Measurements from ENCODE around the gene FAM184B.
"Not testable (repeated sequence)": the region's sequence is repeated elsewhere in the genome, so short reads cannot be mapped to it uniquely, and the experiment has no call there.

FAM184B gene

GRCh38 chr4:17712166-17712565 lies 69.3 kb downstream of the FAM184B start:
- Histone ChIP-seq H3K27me3 (ENCODE audit: insufficient read depth, low read length, poor library complexity, severe bottlenecking) (no peaks in the 10 kb centered on the region), H4K20me1 (ENCODE audit: insufficient read depth, low read length, poor library complexity, severe bottlenecking) (no peaks in the 10 kb centered on the region), H3K9ac (ENCODE audit: low read depth, low read length, poor library complexity, severe bottlenecking) (no peak overlapping the region), H3F3A (ENCODE audit: low read depth) (no peaks in the 10 kb centered on the region), H2AFZ (ENCODE audit: low read length) (no peak overlapping the region), H3K36me3 (ENCODE audit: insufficient read depth, low read length) (no peaks in the 10 kb centered on the region), H3K4me3 (ENCODE audit: low read length, poor library complexity, severe bottlenecking) (no peak overlapping the region), H3K9me3 (ENCODE audit: insufficient read depth, low read depth, low read length) (no peaks in the 10 kb centered on the region), H3K79me2 (ENCODE audit: insufficient read depth, low read length) (no peaks in the 10 kb centered on the region), H3K4me2 (ENCODE audit: low read depth, low read length, poor library complexity, severe bottlenecking) (no peak overlapping the region), H3K9me2 (replicated peaks; ENCODE audit: low read depth, low read length) (no peaks in the 10 kb centered on the region), H3K4me1 (ENCODE audit: insufficient read depth, low read length, poor library complexity, severe bottlenecking) (no peaks in the 10 kb centered on the region)
- TF ChIP-seq, protein P1, sequence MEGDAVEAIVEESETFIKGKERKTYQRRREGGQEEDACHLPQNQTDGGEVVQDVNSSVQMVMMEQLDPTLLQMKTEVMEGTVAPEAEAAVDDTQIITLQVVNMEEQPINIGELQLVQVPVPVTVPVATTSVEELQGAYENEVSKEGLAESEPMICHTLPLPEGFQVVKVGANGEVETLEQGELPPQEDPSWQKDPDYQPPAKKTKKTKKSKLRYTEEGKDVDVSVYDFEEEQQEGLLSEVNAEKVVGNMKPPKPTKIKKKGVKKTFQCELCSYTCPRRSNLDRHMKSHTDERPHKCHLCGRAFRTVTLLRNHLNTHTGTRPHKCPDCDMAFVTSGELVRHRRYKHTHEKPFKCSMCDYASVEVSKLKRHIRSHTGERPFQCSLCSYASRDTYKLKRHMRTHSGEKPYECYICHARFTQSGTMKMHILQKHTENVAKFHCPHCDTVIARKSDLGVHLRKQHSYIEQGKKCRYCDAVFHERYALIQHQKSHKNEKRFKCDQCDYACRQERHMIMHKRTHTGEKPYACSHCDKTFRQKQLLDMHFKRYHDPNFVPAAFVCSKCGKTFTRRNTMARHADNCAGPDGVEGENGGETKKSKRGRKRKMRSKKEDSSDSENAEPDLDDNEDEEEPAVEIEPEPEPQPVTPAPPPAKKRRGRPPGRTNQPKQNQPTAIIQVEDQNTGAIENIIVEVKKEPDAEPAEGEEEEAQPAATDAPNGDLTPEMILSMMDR (conservative IDR thresholded peaks at IDR 0.05; ENCODE audit: low read length): no peak
- TF ChIP-seq EZH2phosphoT487 (IDR thresholded peaks at IDR 0.05; ENCODE audit: borderline replicate concordance): no peak

DNA sequence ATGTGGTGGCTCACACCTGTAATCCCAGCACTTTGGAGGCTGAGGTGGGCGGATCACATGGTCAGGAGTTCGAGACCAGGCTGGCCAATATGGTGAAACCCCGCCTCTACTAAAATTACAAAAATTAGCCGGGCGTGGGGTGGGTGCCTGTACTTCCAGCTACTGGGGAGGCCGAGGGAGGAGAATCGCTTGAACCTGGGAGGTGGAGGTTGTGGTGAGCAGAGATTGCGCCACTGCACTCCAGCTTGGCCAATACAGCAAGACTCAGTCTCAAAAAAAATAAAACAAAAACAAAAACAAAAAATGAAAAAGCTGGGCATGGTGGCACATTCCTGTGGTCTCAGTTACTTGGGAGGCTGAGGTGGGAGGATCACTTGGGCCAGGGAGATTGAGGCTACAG lies 70.2 kb downstream of the FAM184B start:
- H2AFZ ChIP-seq (ENCODE audit: low read length); H3K4me3 ChIP-seq (ENCODE audit: low read length, poor library complexity, severe bottlenecking); H4K20me1 ChIP-seq (ENCODE audit: insufficient read depth, low read length, poor library complexity, severe bottlenecking); H3K79me2 ChIP-seq (ENCODE audit: insufficient read depth, low read length); H3K4me1 ChIP-seq (ENCODE audit: insufficient read depth, low read length, poor library complexity, severe bottlenecking); H3K9me2 ChIP-seq (replicated peaks; ENCODE audit: low read depth, low read length); H3F3A ChIP-seq (ENCODE audit: low read depth); H3K4me2 ChIP-seq (ENCODE audit: low read depth, low read length, poor library complexity, severe bottlenecking); H3K9me3 ChIP-seq (ENCODE audit: insufficient read depth, low read depth, low read length); H3K36me3 ChIP-seq (ENCODE audit: insufficient read depth, low read length); H3K27me3 ChIP-seq (ENCODE audit: insufficient read depth, low read length, poor library complexity, severe bottlenecking); H3K9ac ChIP-seq (ENCODE audit: low read depth, low read length, poor library complexity, severe bottlenecking): not testable (repeated sequence)

DNA sequence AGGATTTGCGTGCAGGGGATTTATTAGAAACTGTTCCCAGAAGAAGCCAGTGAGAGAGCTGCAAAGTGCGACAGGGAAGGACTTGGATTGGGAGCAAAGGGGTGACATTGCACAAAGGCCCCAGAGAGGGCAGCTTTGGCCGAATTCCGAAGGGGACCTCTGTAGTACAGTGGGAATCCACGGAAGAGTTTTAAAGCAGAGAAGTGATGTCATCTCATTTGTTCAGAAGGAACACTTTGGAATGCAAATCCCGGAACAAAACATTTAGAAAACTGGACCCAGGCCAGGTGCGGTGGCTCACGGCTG lies 71.7 kb downstream of the FAM184B start:
- no peaks in the 10 kb centered on the region for H3K27me3 ChIP-seq (ENCODE audit: insufficient read depth, low read length, poor library complexity, severe bottlenecking)
- H3K4me3 ChIP-seq (ENCODE audit: low read length, poor library complexity, severe bottlenecking): no peak overlapping the region
- no peaks in the 10 kb centered on the region for H3K79me2 ChIP-seq (ENCODE audit: insufficient read depth, low read length)
- no peaks in the 10 kb centered on the region for H4K20me1 ChIP-seq (ENCODE audit: insufficient read depth, low read length, poor library complexity, severe bottlenecking)
- H3K9ac ChIP-seq (ENCODE audit: low read depth, low read length, poor library complexity, severe bottlenecking): no peak overlapping the region
- TF ChIP-seq EZH2phosphoT487 (IDR thresholded peaks at IDR 0.05; ENCODE audit: borderline replicate concordance): no peak
- TF ChIP-seq, protein P1 (conservative IDR thresholded peaks at IDR 0.05; ENCODE audit: low read length): no peak
- no peaks in the 10 kb centered on the region for H3K4me1 ChIP-seq (ENCODE audit: insufficient read depth, low read length, poor library complexity, severe bottlenecking)
- H3K36me3 ChIP-seq (ENCODE audit: insufficient read depth, low read length): no peaks in the 10 kb centered on the region
- no peak overlapping the region for H3K4me2 ChIP-seq (ENCODE audit: low read depth, low read length, poor library complexity, severe bottlenecking)
- no peaks in the 10 kb centered on the region for H3K9me3 ChIP-seq (ENCODE audit: insufficient read depth, low read depth, low read length)
- no peaks in the 10 kb centered on the region for H3F3A ChIP-seq (ENCODE audit: low read depth)
- H2AFZ ChIP-seq (ENCODE audit: low read length): no peak overlapping the region
- H3K9me2 ChIP-seq (replicated peaks; ENCODE audit: low read depth, low read length): no peaks in the 10 kb centered on the region

- TF ChIP-seq, protein P1 (conservative IDR thresholded peaks at IDR 0.05; ENCODE audit: low read length): no peak
- no peak for TF ChIP-seq EZH2phosphoT487 (IDR thresholded peaks at IDR 0.05; ENCODE audit: borderline replicate concordance)
- H3K9me2 ChIP-seq (replicated peaks; ENCODE audit: low read depth, low read length): no peaks in the 10 kb centered on the region
- H3K36me3 ChIP-seq (ENCODE audit: insufficient read depth, low read length): no peaks in the 10 kb centered on the region
- no peaks in the 10 kb centered on the region for H3K27me3 ChIP-seq (ENCODE audit: insufficient read depth, low read length, poor library complexity, severe bottlenecking)
- no peaks in the 10 kb centered on the region for H4K20me1 ChIP-seq (ENCODE audit: insufficient read depth, low read length, poor library complexity, severe bottlenecking)
- no peak overlapping the region for H3K4me2 ChIP-seq (ENCODE audit: low read depth, low read length, poor library complexity, severe bottlenecking)
- no peak overlapping the region for H3K9ac ChIP-seq (ENCODE audit: low read depth, low read length, poor library complexity, severe bottlenecking)
- no peaks in the 10 kb centered on the region for H3F3A ChIP-seq (ENCODE audit: low read depth)
- no peaks in the 10 kb centered on the region for H3K79me2 ChIP-seq (ENCODE audit: insufficient read depth, low read length)
- no peak overlapping the region for H3K4me3 ChIP-seq (ENCODE audit: low read length, poor library complexity, severe bottlenecking)
- no peak overlapping the region for H2AFZ ChIP-seq (ENCODE audit: low read length)
- H3K9me3 ChIP-seq (ENCODE audit: insufficient read depth, low read depth, low read length): no peaks in the 10 kb centered on the region
- H3K4me1 ChIP-seq (ENCODE audit: insufficient read depth, low read length, poor library complexity, severe bottlenecking): no peaks in the 10 kb centered on the region
These were observed 72.2 kb downstream of the FAM184B start for GRCh38 chr4:17708992-17709762.
